IPS-11a (cell line): ENCODE measurements around the gene KCNQ1.

Experiments used
- H3K4me3 ChIP-seq: one replicate; pipeline ENCODE4 v1.5.1; 2013; ENCODE audit warnings: low read depth, low read length, control low read depth

Gene KCNQ1

GRCh38 chr11:2797121-2797711 lies 352.4 kb downstream of the KCNQ1 start:
- H3K4me3 ChIP-seq = no peak overlapping the region

DNA sequence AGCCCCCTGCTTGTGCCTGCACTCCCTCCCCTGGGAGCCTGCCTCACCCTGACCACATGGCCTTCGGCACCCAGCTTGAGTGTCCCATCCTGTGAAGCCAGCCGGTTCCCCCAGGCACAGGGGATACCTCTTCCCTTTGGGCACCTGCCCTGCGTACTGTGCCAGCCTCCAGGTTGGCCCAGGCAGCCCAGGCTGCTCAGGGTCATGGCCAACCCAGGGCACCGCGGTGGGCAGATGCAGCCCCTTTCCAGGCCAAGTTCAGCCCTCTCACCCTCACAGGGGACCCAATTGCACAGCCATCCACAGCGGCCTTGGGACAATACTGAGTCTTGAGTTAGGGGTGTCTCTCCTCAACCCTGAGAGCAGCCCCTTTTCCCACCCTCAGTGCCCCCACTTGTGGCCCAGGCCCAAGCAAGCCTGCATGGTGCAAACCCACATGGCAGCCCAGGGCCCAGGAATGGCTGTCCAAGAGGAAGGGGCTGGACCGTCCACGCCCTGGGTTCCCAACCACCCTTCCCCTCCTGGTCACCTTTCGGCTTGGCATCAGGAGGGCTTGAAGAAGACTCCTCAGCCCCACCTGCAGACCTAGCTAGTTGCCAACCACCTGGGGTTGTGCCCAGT lies 353.0 kb downstream of the KCNQ1 start:
- no peak overlapping the region for H3K4me3 ChIP-seq

- no peak overlapping the region for H3K4me3 ChIP-seq
These were observed 354.3 kb downstream of the KCNQ1 start for GRCh38 chr11:2798951-2799761.

DNA sequence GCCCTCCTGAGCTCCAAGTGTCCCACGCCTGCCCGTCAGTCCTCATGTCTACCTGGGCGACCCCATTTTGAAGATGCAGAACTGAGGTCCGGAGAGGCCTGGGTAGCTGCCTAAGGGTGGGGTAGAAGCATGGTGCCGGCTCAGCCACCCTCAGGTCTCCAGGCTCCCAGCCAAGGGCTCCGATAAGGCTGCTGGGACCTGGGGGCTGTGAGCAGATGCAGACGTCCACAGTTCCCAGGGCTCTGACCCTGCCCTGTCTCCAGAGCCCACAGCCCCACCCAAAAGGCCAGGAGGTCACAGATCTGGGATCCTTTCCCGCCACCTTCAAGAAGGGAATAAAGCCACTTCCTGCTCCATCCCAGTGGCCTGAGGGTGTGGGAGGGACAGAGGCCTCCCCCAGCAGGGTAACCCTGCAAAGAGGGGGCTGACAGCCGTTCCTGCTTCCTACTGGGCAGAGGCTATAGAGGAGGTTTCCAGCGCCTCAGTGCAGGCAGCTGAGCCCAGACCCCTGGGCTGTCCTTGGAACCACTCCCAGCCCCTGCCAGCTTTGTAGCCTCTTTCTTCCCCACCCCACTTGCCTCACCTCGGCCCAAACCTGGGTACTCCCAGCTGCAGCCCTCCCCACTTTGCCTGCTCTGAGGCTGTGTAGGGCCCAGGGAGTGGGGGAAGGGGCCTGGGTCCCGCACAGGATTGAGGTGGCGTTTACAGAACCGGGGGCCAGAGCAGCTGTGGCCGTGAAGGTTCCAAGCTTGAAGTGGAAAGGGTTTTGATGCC lies 355.3 kb downstream of the KCNQ1 start:
- no peak overlapping the region for H3K4me3 ChIP-seq

- H3K4me3 ChIP-seq = no peak overlapping the region
These were observed 356.1 kb downstream of the KCNQ1 start for GRCh38 chr11:2800655-2801531.

DNA sequence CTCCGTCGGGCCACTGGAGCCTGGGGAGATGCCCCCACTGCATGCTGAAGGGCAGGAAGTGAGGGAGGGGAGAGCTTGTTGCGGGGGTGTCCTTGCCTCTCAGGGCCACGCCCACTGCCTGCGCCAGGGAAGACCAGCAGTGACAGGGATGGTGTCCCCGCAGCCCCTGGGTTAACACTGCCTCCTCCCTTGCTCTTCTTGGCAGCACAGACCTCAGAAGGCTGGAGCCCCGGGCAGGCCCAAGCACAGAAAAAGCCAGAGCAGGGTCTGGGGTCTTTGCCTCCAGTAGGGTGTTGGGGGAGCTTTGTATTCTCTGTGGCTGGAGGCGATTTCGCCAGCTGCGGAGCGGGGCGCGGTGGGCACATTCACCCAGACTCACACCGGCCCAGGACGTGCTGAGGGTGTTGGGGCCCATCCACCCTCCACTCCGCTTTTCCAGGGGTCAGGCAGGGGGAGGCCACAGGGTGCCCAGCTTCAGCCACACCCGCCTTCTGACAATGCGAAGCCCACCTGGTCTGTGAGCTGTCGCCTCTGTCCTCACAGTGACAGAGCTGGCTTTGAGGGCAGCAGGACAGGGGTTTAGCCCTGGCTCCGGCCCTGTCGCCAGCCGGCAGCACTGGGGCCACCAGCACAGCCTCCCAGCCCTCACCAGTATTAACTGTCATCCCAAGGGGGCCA lies 357.0 kb downstream of the KCNQ1 start:
- H3K4me3 ChIP-seq = no peak overlapping the region

DNA sequence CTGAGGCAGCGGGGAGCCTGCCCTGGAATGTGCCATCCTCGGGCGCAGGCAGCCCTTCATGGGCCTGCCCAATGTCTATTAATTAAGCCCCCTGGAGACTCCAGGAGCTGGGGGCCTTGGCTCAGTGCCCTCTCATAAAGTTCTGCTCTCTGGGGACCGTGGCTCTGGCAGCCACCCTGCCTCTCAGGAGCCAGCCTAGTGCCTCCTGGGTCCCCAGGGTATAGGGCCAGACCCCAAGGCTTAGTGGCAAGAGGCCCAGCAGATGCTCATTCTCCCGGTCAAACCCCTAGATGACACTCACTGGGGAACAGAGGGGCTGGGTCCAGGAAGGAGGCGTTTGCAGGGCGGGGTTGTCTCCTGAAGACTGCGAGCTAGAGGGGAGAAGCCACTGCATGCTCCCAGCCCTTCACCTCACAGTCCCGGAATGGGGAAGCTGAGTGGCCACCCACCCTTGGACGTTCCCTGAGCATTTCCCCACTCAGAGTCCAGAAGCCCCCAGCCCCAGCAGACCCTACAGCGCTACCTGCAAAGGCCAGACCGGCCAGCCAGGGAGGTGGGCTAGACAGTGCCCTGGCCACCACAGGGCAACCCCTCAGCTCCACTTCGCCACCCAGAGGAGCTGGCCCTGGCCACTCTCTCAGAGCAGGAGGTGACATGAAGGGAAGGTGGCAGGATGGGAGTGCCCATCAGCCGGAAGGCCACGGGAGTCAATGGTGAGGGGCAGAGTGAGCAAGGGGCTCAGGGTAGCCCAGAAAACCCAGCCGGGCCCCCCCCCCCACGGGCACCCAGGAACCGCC lies 357.8 kb downstream of the KCNQ1 start:
- H3K4me3 ChIP-seq = no peak overlapping the region

DNA sequence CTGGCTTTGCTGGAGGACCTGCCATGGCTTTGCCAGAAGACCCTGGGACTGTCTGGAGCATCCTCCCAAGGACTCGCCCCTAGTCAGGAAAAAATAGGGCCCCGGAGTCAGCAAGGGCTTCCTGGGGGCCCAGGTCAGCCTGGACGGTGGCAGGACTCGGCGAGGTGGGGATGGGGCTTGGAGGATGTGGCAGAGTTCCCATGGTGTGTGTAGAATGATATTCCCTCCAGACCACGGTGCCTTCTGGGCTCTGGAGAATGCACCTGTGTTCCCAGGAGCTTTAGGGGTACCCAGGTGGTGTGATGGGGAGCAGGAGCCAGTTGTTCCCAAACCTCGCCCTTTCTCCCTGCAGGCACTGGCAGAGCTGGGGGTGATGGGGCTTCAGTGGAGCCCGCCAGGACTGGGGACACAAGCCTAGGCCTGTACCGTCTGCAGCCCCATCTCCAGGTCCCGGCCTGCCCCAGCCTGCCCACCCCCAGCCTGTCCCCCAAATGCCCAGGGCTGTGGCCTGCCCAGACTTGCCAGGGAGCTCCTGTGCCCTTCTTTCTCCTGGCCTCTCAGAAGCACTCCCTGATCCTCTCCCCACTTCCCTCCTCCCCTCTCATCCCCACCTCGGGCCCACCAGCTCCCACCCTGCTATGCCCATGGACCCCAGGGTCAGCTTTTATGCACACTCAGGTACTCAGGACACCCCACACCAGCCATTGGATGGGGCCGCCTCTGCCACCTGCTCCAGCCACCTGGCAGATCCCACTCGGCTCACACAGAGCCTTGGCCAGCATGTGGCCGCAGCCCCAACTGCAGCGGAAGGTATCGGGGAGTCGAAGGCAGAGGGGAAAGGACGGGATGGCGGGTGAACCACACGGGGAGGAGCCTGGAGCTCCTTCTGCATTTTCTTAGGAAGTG lies 358.6 kb downstream of the KCNQ1 start:
- H3K4me3 ChIP-seq = no peak overlapping the region

DNA sequence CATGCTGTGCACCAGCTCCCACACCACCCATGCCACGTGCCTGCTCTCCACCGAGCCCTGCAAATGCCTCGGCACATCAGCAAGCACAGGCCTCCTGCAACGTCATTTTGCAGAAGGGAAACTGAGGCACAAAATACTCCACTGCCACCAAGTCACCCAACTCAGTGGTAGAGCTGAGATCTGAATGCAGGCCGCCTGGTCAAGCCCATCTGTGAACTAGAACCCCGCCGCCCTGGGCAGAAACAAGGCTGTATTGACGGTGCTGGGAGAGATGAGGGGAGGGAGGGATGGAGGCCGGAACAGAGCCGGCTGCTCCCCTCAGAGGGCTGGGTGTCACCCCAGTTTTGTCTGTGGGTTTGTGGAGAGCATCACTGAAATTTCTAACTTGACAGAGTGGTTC lies 359.4 kb downstream of the KCNQ1 start:
- H3K4me3 ChIP-seq = no peak overlapping the region

GRCh38 chr11:2804701-2805387 lies 360.0 kb downstream of the KCNQ1 start:
- H3K4me3 ChIP-seq = no peak overlapping the region

GRCh38 chr11:2805388-2806056 lies 360.7 kb downstream of the KCNQ1 start:
- no peak overlapping the region for H3K4me3 ChIP-seq

DNA sequence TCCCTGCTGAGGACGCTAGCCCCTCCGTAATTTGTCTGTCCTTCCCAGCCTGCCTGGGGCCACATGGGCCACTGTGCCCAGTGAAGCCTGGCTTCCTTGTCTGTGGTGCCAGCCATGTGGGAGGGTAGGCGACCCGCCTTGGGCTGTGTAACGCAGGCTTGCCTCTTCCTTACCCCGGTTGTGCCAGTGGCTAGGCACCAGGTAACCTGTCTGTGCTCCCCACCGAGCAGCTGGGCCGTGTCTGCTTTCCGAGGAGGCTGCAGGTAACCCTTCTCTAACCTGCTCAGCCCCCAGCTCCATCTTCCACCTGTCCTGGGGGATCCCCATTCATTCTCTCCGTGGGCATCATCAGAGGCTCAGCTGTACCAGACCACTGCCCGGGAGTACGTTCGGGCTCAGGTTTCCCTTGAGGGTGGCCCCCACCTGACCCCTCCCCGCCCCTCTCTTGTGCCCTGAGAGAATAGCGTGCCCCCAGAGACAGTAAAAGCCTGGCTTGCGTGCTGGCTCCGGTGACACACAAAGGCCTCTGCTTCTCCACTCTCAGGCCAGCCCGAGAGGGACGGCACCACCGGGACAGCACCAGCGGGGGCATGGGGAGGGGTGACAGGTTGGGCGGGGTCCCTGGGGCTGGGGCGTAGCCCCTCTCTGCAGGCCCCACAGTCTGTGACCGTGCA lies 361.7 kb downstream of the KCNQ1 start:
- H3K4me3 ChIP-seq = no peak overlapping the region

DNA sequence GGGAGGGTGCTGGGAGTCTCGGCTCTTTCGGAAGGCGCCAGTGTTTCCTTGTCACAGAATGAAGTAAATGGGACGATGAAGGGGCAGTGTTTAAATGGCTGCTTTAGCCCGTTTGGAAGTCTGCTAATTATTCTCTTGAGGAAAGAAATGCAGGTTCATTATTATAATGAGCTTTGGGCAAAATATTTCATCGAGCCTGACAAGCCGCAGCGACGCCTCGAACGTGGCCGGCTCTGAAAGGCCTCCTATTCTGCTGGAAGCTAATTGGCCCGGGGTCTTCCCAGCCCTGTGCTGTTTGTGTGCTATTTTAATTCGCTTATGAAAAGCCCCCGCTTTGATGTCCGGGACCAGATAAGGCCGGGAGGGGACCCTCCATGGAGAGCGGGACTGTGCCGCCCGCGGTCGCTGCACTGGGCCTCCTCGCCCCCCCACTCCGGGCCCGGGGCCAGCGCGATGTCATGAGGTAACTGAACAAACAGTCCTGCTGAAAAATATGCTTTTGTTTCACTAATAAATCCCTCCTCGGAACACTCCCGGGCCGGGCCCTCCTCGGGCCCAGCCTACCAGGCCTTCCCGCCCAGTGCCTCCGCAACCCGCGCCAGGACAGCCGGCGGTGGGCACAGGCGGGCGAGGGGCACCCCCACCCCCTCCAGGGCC lies 362.3 kb downstream of the KCNQ1 start:
- no peak overlapping the region for H3K4me3 ChIP-seq

DNA sequence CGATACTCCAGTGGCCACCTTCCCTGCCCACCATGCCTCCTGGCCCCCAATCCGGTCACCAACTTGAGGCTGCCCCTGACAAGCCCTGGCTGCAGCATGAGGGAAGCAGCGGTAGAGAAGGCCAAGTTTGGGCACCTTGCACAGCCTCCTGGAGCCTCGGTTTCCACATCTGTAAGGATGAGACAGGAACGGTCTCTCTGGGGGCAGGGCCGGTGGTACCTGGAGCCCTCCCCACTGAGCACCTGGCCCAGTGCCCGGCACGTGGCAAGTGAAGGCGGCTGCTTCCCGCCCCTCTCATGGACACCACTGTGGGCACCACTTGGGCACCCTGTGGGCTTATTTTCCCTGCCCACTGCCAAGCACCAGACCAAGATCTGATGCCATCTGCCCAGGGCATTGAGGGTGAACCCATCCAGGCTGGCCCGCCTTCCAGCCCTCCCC lies 363.0 kb downstream of the KCNQ1 start:
- H3K4me3 ChIP-seq = no peak overlapping the region

GRCh38 chr11:2808850-2809846 lies 364.3 kb downstream of the KCNQ1 start:
- H3K4me3 ChIP-seq = no peak overlapping the region
